A673 (cell line): ENCODE results near the gene MCM3AP.

ENCODE experiments used
- EZH2 ChIP-seq: fragments of 200-600 bp; sonication (generic); IDR thresholded peaks from 2 replicates; pipeline ENCODE4 v1.6.1; 2017; ENCODE audit warnings: borderline replicate concordance, low read depth, mild to moderate bottlenecking, mixed read lengths, antibody characterized with exemption, low read length; ENCODE audit not compliant: poor library complexity, severe bottlenecking
- TF ChIP-seq, protein P1 (sequence below): fragments of 300-800, 200-600 bp; sonication (generic); conservative IDR thresholded peaks from 2 replicates; pipeline ENCODE4 v1.5.1; 2017; ENCODE audit warnings: low read depth, mild to moderate bottlenecking, antibody characterized with exemption, low read length, moderate library complexity, mixed read lengths

DNA sequence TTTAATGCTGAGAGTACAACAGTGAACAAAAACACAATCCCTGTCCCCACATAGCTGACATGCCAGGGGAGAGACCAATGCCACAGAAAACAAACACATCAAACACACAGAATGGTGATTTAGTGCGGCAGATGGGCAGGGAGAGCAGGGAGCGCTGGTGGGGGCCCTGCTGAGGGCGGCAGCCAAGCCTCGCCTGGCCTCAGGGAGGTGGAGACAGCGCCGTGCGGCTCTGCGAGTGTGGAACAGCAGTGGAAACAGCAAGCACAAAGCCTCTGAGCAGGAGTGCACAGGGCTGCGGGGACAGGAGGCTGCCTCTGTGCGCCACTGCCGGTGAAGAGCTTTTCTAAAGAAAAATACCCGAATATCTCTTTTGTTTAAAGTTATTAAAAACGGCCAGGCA lies 17.0 kb downstream of the MCM3AP start:
- TF ChIP-seq, protein P1, sequence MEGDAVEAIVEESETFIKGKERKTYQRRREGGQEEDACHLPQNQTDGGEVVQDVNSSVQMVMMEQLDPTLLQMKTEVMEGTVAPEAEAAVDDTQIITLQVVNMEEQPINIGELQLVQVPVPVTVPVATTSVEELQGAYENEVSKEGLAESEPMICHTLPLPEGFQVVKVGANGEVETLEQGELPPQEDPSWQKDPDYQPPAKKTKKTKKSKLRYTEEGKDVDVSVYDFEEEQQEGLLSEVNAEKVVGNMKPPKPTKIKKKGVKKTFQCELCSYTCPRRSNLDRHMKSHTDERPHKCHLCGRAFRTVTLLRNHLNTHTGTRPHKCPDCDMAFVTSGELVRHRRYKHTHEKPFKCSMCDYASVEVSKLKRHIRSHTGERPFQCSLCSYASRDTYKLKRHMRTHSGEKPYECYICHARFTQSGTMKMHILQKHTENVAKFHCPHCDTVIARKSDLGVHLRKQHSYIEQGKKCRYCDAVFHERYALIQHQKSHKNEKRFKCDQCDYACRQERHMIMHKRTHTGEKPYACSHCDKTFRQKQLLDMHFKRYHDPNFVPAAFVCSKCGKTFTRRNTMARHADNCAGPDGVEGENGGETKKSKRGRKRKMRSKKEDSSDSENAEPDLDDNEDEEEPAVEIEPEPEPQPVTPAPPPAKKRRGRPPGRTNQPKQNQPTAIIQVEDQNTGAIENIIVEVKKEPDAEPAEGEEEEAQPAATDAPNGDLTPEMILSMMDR: no peak
- no peak for TF ChIP-seq EZH2
